Right lobe of liver (tissue), 4 donors: ENCODE results near the gene E2F1.

Experiments used
- CTCF ChIP-seq, 4 donors: fragments of 200-600 bp in 3 of 4; fragments of 450-650 bp in 1 of 4; IDR thresholded peaks; one replicate each; pipeline versions ENCODE4 v1.5.1 to v1.8.0; 2016 to 2022; ENCODE audit warnings: antibody characterized with exemption in 4 of 4, mild to moderate bottlenecking in 2 of 4
- POLR2A ChIP-seq: fragments of 450-650 bp; IDR thresholded peaks from one replicate; pipeline ENCODE4 v1.6.1; 2017; ENCODE audit warnings: antibody characterized with exemption, mild to moderate bottlenecking
- donor health status: DM: no; HTN: no; CAD: no.
- donor health status: DM: no; HTN: no; CAD: no.
- donor health status: DM: no; HTN: yes; CAD: no.

- TF ChIP-seq POLR2A (no peak), CTCF (IDR thresholded peaks at IDR 0.05) (no peak)
Measured at GRCh38 chr20:33629533-33629932, 56.7 kb downstream of the E2F1 start.
